CD4-positive, alpha-beta T cell treated with Interleukin-10 for 1 hour (primary cell): ENCODE measurements around the gene FMNL2.
A peak's percentile ranks its signal among the peaks of the same experiment; 100 is the strongest.

Experiments used
- DNase-seq: peaks from one replicate; pipeline ENCODE4 v3.0.0-alpha.2; 2020

The FMNL2 gene

DNA sequence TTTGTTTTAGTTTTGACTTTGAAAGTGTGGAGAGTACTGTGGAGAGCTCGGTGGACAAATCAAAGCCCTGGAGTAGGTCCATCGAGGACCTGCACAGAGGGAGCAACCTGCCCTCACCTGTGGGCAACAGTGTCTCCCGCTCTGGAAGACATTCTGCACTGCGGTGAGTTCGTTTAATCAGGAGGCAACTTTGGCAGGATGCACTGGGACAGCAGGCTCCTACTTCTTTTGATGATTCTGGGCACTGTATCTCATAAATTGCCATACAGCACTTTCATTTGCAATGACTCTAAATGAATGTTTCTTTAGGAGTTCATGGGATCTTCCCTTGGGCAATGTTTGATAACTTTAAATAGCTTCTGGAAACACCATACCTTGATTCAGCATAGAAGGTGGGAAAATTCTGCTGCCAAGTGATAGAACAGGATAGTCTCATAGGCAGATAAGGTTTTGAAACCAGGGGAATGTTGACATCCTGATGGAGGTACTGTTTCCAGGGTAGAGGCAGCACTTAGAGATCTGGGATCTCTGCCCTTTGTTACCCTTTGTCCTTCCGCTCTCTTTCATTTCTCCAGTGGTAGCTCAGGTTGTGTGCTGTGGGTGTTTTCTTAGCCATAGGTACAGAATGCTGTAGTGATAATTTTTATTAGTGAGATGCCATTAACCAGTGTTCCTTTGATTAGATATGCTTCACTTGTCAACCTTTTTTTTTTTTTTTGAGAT, 226.1 kb downstream of the FMNL2 start:
- no peak for DNase-seq

DNA sequence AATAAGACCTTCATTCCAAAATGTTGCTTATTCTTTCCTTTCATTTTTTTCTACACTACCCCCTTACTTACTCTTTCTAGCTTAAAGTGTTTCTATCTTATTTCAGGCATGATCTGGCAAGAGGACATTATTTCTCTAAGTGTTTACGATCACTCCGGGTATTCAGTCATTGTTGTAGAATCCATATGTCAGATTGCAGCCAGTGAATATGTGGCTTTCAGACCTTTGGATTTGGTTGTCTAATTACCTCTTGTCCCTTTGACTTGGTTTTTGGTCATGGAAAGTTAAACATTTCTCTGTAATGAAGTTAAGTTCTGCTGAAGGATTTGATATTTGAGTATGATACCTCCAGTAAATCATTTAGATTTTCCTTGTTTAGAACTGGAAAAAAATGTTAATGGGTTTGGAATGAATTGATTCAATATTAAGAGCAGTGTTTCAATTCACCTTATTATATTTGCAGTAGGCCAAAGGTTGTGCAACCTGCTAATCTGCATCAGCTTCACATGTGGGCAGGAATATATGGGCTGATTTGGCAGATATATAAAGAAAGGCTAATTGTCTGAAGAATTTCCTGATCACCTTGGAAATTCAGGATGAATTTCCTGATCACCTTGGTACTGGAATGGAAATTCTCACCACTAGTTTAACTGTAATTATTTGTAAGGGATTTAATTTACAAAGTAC, 227.4 kb downstream of the FMNL2 start:
- no peak for DNase-seq

DNA sequence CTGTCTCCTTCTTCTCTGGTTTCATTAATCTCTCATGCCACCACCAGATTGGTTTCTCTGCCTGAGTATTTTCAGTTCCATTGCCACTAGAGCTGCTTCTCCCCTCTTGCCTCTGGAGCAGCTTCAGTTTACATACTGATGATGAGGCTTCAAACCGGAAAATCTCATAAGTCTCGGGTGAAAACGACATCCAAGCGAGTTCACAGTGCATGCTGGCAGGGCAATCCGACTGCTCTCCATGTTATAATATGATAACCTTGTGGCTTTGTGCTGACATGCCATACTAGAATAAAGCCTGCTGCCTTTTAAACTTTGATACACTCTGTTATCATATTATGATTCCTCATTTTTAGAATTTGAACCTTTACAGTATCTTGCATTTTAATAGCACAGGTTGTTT, 228.8 kb downstream of the FMNL2 start:
- no peak for DNase-seq

DNA sequence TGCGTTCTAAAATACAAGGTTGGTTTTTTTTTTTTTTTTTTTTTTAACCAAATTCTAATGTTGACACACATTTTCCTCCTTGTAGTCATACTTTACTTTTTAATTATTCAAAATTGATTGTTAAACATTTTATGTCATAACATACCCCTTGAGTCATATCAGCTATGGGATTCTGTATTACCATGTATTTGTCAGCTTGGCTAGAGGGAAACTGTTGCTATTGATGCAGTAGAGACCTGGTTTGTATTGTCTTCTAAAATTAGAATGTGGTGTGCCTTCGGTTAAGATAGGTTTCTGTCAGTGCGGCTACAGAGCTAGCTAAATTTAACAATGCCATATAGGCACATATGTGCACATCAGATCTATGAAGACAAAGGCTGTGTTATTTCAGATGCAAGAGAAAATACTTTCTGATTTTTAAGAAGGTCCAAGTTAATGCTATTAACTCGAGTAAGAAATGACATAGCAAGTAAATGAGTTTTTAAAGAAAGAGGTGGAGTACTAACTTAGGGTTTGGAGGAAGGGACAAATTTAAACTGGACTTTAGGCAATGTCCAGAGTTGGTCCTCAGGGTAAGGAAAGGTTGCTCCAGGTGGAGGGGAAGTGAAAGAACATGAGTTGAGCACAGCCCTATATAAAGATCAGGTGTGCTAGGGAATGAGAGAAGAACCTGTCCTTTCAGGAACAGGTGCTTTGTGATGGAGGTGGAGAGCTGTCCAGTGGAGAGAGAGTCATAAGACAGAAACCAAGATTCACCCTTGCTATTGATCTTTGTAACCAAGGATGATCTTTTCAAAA, 230.0 kb downstream of the FMNL2 start:
- DNase-seq = no peak

DNA sequence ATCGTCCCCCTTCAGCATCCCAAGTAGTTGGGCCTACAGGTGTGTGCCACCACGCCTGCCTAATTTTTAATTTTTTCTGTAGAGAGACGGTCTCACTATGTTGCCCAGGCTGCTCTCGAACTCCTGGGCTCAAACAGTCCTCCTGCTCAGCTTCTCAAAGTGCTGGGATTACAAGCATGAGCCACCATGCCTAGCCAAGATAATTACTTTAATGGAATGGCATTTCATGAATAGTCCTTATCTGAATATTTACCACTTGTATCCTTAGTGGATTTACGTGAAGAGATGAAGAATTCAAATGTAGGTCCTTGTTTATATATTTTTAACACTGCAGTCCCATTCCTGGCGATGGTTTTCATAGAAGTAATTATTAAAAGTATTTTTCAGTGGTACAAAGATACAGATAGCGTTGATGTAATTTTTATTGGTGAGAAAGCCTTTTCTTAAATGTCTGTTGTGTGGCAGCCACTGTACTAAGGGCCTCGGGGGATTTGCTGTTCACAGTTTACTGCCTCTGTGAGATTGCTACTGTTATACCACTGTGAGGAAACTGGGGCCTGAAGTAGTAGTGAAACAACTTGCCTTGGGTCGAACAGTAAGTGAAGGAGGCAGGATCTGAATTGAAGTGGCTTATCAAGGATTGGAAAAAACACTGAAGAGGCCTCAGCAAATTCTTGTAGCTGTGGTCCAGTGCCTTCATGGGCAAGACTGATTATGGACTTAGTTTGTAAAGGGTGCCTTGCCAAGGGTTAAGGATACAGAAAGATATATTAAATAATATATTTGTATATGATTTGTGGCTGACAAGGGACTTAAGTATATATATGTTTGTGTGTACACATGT, 231.1 kb downstream of the FMNL2 start:
- DNase-seq = no peak

DNA sequence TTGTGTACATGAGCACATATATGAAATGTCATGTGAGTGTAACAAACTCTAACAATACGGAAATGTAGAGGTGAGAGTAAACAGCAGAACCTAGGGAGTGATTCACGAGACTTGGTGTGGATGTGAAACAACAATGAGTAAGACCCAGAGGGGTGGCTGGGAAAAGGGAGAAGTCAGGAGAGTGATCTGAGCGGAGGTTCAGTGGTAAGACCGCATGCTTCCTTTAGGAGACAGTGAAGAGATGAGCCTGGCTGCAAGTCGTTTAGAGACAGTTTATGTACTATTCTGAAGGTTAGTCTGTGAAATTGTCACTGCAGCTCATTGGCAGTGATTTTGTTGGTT, 231.7 kb downstream of the FMNL2 start:
- peak; percentile 2 for DNase-seq

DNA sequence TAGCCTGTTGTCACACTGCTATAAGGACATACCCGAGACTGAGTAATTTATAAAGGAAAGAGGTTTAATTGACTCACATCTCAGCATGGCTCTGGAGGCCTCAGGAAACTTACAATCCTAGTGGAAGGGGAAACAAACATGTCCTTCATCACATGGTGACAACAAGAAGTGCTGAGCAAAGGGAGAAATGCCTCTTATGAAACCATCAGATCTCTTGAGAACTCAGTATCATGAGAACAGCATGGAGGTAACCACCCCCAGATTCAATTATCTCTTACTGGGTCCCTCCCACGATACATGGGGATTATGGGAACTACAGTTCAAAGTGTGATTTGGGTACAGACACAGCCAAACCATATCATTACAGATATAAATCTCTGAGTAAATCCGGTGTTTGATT, 233.6 kb downstream of the FMNL2 start:
- no peak for DNase-seq

DNA sequence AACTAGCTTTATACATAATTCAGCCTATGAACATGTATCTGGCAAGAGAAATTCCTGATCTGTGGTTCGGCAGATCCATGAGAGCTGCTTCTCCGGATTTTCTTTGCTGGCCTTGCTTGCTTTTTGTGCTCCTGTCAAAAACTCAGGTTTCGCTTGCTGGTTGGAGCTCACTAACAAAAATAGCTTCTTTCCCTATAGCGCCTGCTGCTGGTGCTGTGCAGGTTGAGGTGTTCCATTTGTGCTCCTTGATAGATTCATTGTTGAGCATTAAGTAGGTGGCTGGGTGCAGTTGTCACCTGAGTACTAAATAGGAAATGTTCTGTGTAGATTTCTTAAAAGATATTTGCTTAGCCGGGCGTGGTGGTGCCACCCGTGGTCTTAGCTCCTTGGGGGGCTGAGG, 234.2 kb downstream of the FMNL2 start:
- DNase-seq = no peak

DNA sequence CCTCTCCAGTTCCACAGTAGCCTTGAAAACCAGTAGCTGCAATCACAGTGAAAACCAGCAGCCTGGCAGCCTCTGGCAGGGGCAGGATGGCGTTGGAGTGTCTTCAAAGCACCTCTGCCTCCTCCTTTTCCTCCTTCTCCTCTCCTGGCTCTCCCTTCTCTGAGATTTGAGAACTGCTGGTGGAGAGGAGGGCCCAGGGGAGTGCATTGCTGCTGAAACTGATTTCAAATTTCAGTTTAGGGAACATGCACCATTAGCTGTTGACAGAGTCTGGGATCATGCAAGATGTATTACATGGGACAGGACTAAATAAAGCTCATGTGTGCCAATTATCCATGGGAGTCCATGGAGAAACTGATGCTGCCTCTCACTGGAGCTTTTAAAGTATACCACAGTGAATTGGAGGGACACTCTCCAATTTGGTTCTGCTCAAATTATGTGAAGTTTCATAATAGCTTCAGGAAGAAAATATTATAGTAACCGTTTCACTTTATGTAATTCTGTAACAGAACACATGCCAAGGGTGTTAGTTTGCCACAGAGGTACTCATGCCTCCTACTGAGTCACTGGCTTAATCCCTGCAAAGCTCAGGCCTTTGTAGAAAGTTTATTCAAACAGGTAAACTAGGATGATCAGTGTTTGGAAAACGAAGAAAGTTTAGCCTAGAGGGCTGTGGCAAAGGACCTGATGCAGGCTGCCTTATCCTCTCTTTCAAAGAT, 236.2 kb downstream of the FMNL2 start:
- DNase-seq = no peak

DNA sequence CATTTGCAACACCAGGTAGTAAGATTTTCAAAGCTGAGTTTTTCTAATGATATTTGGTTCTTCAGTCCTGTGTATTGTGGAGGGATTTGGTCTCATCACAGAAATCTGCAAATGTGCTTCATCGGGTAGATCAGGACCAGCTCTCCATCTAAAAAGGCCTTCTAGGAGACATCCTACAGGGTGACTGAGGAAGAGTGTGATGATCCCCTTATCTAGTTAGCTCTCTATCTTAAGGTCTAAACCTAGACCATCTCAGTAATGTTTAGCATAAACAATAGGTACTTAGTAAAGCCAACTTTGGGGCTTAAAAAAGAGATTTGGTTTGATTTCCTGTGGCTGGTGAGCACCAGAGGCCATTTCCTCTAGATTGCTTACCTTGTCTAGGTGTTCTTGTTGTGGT, 237.1 kb downstream of the FMNL2 start:
- no peak for DNase-seq

DNA sequence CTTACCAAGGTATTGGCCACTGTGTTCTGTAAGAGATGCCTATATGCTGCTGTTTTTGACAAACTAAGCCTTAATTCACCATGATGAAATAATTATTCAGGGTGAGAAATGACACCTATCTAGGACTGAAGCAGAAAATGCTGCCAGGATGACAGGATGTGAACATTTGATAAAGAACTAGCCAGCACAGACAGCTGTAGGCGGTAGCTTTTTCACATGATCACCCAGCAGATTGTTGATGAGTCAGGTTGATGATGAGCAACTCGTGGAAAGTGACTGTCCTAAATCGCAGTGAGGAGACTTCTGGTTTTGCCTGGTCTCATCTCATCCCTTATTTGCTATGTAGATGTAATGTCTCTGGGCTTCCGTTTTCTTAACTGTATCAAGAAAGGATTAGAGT, 238.2 kb downstream of the FMNL2 start:
- no peak for DNase-seq

DNA sequence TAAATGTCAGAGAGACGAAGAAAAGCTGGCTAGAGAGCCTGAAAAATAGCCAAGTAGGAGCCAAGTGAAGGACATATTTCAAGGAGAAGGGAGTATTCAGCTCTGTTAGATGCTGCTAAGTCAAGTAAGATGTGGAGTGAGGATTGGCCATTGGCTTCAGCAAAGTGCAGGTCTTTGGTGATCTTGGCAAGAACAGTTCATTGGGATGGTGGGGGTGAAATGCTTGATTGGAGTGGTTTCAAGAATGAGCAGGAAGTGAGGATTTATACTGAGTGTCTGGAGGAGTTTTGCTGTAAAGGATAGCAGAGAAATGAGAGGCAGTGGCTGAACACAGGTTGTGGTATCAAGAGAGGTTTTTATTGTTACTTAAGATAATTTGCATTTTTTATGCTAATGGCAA, 242.6 kb downstream of the FMNL2 start:
- no peak for DNase-seq

DNA sequence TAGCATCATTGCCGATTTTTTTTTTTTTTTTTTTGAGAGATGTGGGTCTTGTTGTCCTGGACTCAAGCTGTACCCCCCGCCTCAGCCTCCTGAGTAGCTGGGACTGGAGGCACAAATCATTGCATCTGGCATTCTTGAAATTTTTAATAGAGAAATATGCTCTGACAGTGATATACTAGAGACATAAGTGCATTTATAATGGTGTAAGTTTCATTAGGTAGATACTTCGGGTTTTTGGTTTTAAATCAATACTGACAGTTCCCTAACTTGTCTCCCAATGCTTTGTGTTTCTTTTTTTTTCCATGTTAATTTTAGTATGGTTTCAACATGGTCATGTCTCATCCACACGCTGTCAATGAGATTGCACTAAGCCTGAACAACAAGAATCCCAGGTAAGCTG, 243.6 kb downstream of the FMNL2 start:
- DNase-seq = no peak

DNA sequence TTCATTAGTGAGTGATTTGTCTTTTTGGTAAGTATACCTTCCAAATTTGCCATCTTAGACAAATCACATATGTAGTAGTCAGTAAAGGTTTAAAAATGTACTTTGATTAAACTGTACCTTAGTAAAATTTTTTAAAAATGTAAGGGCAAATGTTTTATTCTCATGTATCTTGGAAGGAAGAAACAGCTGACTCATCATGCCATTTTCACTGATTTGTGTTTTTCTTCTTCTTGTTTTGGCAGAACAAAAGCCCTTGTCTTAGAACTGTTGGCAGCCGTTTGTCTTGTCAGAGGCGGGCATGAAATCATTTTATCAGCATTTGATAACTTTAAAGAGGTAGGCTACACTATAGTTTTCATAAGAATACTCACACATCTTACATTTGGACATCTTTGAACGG, 245.7 kb downstream of the FMNL2 start:
- no peak for DNase-seq

DNA sequence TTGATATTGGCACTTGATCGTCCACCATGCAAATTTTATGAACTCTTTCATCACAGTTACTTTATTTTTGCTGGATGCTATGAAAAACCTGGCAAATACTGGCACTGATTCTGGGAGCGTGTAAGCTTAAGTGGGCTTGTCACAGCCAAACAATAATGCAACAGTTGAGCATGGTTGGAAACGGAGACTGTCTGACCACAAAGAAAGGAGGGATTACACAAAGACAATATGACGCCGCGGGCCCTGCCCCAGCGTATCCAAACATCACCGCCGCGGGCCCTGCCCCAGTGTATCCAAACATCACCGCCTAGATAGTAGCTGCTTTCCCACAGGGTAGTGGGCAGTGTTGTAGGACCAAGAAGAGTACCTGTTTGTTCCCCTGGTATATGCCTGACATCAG, 246.4 kb downstream of the FMNL2 start:
- DNase-seq = no peak

DNA sequence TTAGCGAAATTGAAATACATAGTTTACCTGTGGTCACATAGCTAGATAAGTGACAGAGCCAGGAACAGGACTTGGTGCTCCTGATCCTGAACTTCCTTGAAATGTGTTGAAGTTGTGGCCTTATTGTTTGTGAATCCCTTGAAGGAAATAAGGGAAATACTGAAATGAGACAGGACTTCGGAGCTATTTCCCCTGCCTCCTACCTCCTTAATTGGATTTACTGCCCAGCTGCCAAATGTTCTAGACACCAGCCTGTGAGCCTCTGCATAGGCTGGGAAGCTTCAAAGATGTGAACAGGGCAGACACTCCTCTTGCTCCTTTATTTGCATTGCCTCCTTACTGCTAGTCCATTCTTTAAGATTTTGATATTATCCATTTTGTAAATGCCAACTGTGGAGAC, 247.1 kb downstream of the FMNL2 start:
- no peak for DNase-seq

DNA sequence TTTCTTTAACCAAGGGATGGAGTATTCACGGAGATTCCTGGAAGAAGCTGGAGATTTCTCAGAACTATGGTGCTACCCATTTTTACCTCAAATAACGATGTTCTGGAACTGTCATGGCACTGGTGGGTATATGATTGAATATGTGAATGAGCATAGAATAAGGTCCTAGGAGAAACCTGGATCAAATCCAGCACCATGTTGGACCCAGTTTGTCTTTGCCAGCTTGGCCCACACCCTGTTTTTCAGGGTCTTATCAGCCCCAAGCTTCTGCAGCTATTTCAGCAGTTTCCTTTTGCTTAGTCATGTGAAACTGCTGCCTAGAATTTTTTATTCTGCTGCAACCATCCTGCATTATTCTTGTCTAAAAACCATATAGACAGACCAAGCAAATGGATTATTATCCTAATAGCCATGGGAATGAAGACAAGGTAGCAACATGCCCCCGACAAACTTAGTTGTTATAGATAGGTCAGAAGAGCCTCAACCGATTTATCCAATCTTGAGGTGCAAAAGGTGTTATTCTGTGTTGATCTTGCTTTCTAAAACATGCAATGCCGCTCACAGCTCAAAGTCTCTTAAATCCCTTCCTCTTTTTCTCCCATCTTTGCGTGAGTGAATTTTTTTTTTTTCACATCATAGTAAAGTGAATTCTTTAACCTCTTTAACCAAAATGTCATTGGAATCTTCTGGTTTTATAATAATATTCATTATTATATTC, 248.7 kb downstream of the FMNL2 start:
- DNase-seq = no peak

DNA sequence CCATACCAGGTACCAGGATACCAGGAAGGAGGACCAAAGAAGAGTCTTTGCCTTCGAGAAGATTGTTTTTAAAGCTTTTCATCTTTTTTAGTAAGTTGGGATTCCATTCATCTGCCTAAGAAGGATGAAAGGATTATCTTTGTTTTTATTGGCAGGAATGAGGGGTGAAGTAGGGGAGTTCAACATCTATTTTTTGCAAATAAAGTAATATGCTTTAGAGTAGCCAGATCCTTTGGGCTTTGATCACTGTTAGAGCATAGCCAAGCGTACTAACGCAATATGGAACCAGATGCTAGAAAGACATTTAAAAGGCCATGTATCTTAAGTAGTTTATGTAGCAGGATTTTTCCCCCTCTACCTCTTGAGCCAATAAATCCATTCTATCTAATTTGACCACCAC, 249.3 kb downstream of the FMNL2 start:
- DNase-seq = no peak

DNA sequence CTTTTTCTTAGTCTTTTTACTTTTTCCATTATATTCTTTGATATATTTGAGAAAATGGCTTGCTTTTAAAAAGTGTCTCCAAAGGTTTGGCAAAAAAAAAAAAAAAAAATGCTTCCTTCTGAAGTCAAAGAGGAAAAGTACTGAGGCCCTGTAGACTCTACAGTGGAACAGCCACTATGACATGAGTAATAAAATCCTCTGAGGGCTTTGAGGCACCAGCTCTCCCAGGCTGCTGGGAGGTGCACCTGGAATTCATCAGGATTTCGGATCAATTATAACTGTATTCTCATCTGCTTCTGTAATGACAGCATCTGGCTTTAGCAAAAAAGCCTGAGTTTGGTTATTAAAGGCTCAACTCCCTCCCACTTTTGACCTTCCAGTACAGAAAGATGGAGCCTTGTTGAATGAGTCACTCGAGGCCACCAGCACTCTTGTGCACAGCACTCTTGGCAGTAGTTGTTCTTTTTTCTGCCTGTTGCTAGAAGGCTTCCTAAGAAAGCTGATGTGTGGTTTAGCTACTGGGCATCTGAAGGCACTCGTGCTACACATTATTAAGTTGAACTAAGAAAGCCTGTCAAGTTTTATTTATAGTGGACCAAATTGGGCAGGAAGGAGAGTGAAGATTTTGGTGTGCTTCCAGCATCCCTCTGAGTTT, 251.0 kb downstream of the FMNL2 start:
- no peak for DNase-seq

DNA sequence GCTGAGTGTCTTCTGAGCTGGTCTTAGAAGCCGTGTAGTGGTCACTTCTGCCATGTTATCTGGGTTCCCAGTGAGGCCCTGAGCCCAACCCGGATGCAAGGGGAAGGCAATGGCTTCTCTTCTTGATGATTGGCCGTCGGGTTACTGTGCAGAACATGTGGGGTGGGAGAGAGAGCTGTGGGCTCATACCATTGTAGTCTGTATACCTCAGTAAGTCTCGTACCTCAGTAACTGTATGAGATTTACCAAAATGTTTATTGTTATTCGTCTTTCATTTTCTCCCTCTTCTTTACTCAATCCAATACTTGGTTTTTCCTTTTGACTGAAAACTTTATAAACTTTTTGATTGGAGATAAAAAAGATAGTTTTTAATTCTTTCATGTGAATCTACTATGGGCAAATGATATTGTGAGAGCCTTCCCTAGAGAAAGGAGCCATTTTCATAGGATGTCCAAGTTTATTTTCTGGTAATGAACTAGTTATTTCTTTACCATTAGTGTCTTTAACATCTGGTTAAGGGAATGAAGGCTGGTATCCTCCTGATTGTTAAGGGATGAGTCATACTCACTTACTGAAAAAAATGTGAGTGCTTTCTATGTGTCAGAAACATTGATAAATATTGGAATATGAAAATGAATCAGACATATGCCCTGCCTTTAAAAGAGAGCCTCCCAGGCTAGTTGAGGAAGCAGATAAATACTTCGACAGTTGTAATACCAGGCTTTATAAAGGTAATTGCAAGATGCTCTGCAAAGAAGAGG, 252.4 kb downstream of the FMNL2 start:
- no peak for DNase-seq

DNA sequence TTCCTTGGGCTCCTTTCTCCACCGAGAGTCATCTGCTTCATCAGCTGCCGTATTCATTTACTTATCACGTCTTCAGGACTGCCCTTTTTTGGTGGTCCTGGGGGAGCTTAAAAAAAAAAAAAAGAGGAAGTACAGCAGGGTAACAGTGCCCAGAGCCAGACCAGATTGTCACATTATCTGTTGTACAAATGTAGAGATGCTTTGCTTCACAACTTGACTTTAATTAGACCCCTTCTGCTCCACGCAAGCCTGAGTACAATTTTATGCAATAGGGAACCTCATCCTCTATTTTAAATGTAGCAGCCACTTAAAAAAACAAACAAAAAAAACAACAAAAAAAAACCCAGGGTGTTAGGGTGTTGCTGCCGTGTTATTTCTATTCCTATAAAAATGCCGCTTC, 254.0 kb downstream of the FMNL2 start:
- no peak for DNase-seq
